Osteoblast (primary cell): ENCODE measurements around the gene ZNF275. TPM values are rescaled to one million over a fixed set of nuclear protein-coding genes. Genes with fewer than 3 reads are reported as not detected.
A peak's percentile ranks its signal among the peaks of the same experiment; 100 is the strongest.

Experiments used
- DNase-seq: peaks from one replicate; pipeline ENCODE4 v3.0.0; 2011; ENCODE audit warnings: low spot score, mixed read lengths; ENCODE audit not compliant: insufficient read length; ENCODE audit errors: missing footprints
- H2AFZ ChIP-seq: 2 replicates; pipeline ENCODE4 v1.6.0; 2011; ENCODE audit warnings: mild to moderate bottlenecking, low read length
- H3K27ac ChIP-seq: 2 replicates; pipeline ENCODE4 v1.5.1; 2011; ENCODE audit warnings: mild to moderate bottlenecking, low read depth, low read length, moderate library complexity
- H3K27me3 ChIP-seq: 2 replicates; pipeline ENCODE4 v1.6.0; 2012; ENCODE audit warnings: mild to moderate bottlenecking, control low read depth, inconsistent platforms, low read length, moderate library complexity; ENCODE audit not compliant: insufficient read depth
- H3K36me3 ChIP-seq: 2 replicates; pipeline ENCODE4 v1.5.1; 2011; ENCODE audit warnings: mild to moderate bottlenecking, low read length, control low read depth, moderate library complexity; ENCODE audit not compliant: insufficient read depth
- H3K4me1 ChIP-seq: 2 replicates; pipeline ENCODE4 v1.5.1; 2011; ENCODE audit warnings: mild to moderate bottlenecking, low read length, control low read depth, moderate library complexity; ENCODE audit not compliant: insufficient read depth
- H3K4me2 ChIP-seq: 2 replicates; pipeline ENCODE4 v1.6.0; 2011; ENCODE audit warnings: mild to moderate bottlenecking, low read length; ENCODE audit not compliant: insufficient read depth
- H3K4me3 ChIP-seq: fragments of 200-600 bp; sonication (generic); 3 replicates; pipeline ENCODE4 v1.5.1; 2012; ENCODE audit warnings: mild to moderate bottlenecking, low read length, inconsistent platforms; ENCODE audit not compliant: insufficient read depth
- H3K79me2 ChIP-seq: 2 replicates; pipeline ENCODE4 v1.6.0; 2012; ENCODE audit warnings: mild to moderate bottlenecking, low read length, control low read depth, inconsistent platforms; ENCODE audit not compliant: insufficient read depth
- H3K9me3 ChIP-seq: 2 replicates; pipeline ENCODE4 v1.5.1; 2011; ENCODE audit warnings: low read depth, low read length, control low read depth
- H4K20me1 ChIP-seq: 2 replicates; pipeline ENCODE4 v1.6.0; 2012; ENCODE audit warnings: mild to moderate bottlenecking, low read length, control low read depth; ENCODE audit not compliant: insufficient read depth
- total RNA-seq: library from RNA; depleted of rRNA; stranded (reverse); fragments of >200 nt; gene quantifications from 2 replicates; pipeline ENCODE4 v1.2.3, GENCODE V29; 2012
- TF ChIP-seq, protein P1 (sequence below): IDR thresholded peaks from 2 replicates; pipeline ENCODE4 v1.5.1; 2011; ENCODE audit warnings: mild to moderate bottlenecking, low read depth, low read length, moderate library complexity; ENCODE audit errors: extremely low read depth

The ZNF275 gene
- total RNA-seq, 1 donor = 11.2 TPM

DNA sequence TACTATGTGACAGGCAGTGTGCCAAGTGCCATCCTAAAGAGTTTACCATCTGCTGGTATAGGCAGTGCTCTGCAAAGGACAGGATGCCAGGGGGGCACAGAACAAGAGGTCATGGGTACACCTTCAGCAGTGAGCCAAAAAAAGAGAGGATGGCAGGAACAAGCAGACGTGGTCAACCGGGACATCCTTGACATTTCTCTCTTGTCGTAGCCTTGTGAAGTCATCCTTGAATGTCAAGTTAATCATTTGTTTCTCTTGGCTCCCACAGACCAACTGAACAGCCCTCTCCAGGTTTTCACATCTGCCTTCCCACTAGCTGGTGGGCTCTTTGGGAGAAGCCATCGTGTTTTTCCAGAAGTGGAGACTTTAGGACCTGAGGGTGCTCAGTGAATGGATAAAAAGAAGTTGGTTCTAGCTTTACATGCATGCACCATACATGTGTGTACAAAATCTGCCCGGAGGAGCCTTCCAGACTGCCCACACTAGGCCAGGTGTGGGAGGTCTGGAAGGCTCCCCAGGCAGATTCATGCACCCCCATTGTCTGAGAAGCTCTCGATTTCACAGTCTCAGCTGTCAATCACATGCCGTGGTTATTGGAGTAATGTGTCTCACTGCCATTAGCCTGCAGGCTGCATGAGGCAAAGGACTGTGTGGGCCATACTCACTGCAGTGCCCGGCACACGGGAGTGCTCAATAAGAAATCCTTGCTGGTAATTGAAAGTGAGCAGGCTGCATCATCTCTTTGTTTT is 28.8 kb upstream of the ZNF275 start:
- H3K4me2 ChIP-seq = no peak overlapping the region
- peak; percentile 77 for DNase-seq
- no peak overlapping the region for H2AFZ ChIP-seq
- H3K27ac ChIP-seq = no peak overlapping the region
- no peaks in the 10 kb centered on the region for H3K79me2 ChIP-seq
- H3K4me1 ChIP-seq = no peaks in the 10 kb centered on the region
- peaks cover 24% of the 10 kb centered on the region for H3K27me3 ChIP-seq
- H3K36me3 ChIP-seq = no peaks in the 10 kb centered on the region
- H4K20me1 ChIP-seq = no peaks in the 10 kb centered on the region
- no peak overlapping the region for H3K4me3 ChIP-seq
- TF ChIP-seq, protein P1, sequence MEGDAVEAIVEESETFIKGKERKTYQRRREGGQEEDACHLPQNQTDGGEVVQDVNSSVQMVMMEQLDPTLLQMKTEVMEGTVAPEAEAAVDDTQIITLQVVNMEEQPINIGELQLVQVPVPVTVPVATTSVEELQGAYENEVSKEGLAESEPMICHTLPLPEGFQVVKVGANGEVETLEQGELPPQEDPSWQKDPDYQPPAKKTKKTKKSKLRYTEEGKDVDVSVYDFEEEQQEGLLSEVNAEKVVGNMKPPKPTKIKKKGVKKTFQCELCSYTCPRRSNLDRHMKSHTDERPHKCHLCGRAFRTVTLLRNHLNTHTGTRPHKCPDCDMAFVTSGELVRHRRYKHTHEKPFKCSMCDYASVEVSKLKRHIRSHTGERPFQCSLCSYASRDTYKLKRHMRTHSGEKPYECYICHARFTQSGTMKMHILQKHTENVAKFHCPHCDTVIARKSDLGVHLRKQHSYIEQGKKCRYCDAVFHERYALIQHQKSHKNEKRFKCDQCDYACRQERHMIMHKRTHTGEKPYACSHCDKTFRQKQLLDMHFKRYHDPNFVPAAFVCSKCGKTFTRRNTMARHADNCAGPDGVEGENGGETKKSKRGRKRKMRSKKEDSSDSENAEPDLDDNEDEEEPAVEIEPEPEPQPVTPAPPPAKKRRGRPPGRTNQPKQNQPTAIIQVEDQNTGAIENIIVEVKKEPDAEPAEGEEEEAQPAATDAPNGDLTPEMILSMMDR = no peak
- H3K9me3 ChIP-seq = no peaks in the 10 kb centered on the region

GRCh38 chrX:153305972-153306371 is 28.0 kb upstream of the ZNF275 start:
- Histone ChIP-seq H3K4me3 (no peak overlapping the region), H4K20me1 (no peaks in the 10 kb centered on the region), H3K27me3 (peaks cover 26% of the 10 kb centered on the region), H3K4me2 (no peak overlapping the region), H3K4me1 (no peaks in the 10 kb centered on the region), H3K27ac (no peak overlapping the region), H3K36me3 (no peaks in the 10 kb centered on the region), H2AFZ (no peak overlapping the region), H3K9me3 (no peaks in the 10 kb centered on the region), H3K79me2 (no peaks in the 10 kb centered on the region)
- TF ChIP-seq, protein P1 = no peak
- peak; percentile 27 for DNase-seq

DNA sequence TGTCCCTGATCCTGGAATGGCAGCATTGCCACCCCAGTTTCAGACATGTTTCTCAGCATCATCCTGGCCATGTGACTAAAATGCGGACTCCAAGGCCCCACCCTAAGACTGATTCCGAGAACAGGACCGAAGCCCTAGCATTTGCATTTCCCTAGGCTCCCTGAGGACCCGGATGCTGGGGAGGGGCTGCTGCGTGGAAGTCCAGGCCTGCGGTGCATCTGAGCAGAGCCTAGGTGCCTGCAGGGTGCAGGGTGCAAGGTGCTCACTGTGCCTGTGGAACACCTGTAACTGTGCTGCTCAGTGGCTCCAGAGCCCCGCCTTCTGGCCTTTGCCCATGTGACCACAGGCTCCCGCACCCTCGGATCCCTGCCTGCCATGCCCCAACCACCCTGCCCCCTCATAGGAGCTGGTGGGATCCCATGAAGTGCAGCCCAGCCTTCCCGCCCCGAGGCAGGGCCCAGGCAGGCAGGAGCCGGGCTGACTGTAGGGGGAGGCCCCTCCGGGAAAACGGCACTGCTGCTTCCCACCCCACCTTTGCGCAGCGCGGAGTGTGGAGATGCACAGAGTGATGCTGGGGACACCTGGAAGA is 27.3 kb upstream of the ZNF275 start:
- H3K36me3 ChIP-seq = no peaks in the 10 kb centered on the region
- peaks cover 28% of the 10 kb centered on the region for H3K27me3 ChIP-seq
- H2AFZ ChIP-seq = no peak overlapping the region
- DNase-seq = peak; percentile 43
- H3K4me1 ChIP-seq = no peaks in the 10 kb centered on the region
- H3K4me3 ChIP-seq = no peak overlapping the region
- H3K9me3 ChIP-seq = no peaks in the 10 kb centered on the region
- H3K79me2 ChIP-seq = no peaks in the 10 kb centered on the region
- H3K4me2 ChIP-seq = no peak overlapping the region
- no peaks in the 10 kb centered on the region for H4K20me1 ChIP-seq
- TF ChIP-seq, protein P1 = no peak
- no peak overlapping the region for H3K27ac ChIP-seq
